HL-60 (cell line): ENCODE data around the gene NFIC.

Source experiments
- DNase-seq, 2 experiments: peaks; one replicate each; pipeline ENCODE4 v3.0.0-alpha.2; 2010 to 2020; ENCODE audit warnings: low read depth in 1 of 2, low spot score in 1 of 2
- H3K27ac ChIP-seq: fragments of 250-450 bp; sonication (Bioruptor Pico); replicated peaks from 2 replicates; pipeline ENCODE4 v1.5.1; 2020; ENCODE audit warnings: mild to moderate bottlenecking, moderate library complexity
- H3K27me3 ChIP-seq: fragments of 250-450 bp; sonication (Bioruptor Pico); 2 replicates; pipeline ENCODE4 v1.5.1; 2021; ENCODE audit warnings: mild to moderate bottlenecking, moderate library complexity; ENCODE audit not compliant: insufficient read depth, poor library complexity, severe bottlenecking
- H3K4me3 ChIP-seq: replicated peaks from 2 replicates; pipeline ENCODE4 v1.5.1; 2011; ENCODE audit warnings: mild to moderate bottlenecking, control low read depth, low read length; ENCODE audit not compliant: insufficient read depth
- GABPA ChIP-seq: IDR thresholded peaks from 2 replicates; pipeline ENCODE4 v1.6.1; 2012; ENCODE audit warnings: low read depth
- POLR2AphosphoS5 ChIP-seq: IDR thresholded peaks from 2 replicates; pipeline ENCODE4 v1.6.1; 2012; ENCODE audit warnings: low read depth
- SPI1 ChIP-seq: IDR thresholded peaks from 2 replicates; pipeline ENCODE4 v1.6.1; 2012; ENCODE audit warnings: low read depth, mild to moderate bottlenecking, borderline replicate concordance
- TF ChIP-seq, protein P1 (sequence below): IDR thresholded peaks from one replicate; pipeline ENCODE4 v1.5.1; 2011; ENCODE audit warnings: low read length, control low read depth, inconsistent platforms; ENCODE audit not compliant: insufficient read depth
- TF ChIP-seq, protein P2 (sequence below): IDR thresholded peaks from 2 replicates; pipeline ENCODE4 v1.6.1; 2012; ENCODE audit warnings: low read depth; ENCODE audit not compliant: insufficient replicate concordance

The NFIC gene

GRCh38 chr19:3405261-3405653 is 38.9 kb downstream of the NFIC start:
- Histone ChIP-seq H3K27me3 (no peaks in the 10 kb centered on the region), H3K4me3 (no peak overlapping the region), H3K27ac (no peak overlapping the region)
- DNase-seq, result no peak
- TF ChIP-seq SPI1 (no peak), POLR2AphosphoS5 (no peak), GABPA (no peak)
- TF ChIP-seq, protein P1, sequence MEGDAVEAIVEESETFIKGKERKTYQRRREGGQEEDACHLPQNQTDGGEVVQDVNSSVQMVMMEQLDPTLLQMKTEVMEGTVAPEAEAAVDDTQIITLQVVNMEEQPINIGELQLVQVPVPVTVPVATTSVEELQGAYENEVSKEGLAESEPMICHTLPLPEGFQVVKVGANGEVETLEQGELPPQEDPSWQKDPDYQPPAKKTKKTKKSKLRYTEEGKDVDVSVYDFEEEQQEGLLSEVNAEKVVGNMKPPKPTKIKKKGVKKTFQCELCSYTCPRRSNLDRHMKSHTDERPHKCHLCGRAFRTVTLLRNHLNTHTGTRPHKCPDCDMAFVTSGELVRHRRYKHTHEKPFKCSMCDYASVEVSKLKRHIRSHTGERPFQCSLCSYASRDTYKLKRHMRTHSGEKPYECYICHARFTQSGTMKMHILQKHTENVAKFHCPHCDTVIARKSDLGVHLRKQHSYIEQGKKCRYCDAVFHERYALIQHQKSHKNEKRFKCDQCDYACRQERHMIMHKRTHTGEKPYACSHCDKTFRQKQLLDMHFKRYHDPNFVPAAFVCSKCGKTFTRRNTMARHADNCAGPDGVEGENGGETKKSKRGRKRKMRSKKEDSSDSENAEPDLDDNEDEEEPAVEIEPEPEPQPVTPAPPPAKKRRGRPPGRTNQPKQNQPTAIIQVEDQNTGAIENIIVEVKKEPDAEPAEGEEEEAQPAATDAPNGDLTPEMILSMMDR, result no peak
- TF ChIP-seq, protein P2, sequence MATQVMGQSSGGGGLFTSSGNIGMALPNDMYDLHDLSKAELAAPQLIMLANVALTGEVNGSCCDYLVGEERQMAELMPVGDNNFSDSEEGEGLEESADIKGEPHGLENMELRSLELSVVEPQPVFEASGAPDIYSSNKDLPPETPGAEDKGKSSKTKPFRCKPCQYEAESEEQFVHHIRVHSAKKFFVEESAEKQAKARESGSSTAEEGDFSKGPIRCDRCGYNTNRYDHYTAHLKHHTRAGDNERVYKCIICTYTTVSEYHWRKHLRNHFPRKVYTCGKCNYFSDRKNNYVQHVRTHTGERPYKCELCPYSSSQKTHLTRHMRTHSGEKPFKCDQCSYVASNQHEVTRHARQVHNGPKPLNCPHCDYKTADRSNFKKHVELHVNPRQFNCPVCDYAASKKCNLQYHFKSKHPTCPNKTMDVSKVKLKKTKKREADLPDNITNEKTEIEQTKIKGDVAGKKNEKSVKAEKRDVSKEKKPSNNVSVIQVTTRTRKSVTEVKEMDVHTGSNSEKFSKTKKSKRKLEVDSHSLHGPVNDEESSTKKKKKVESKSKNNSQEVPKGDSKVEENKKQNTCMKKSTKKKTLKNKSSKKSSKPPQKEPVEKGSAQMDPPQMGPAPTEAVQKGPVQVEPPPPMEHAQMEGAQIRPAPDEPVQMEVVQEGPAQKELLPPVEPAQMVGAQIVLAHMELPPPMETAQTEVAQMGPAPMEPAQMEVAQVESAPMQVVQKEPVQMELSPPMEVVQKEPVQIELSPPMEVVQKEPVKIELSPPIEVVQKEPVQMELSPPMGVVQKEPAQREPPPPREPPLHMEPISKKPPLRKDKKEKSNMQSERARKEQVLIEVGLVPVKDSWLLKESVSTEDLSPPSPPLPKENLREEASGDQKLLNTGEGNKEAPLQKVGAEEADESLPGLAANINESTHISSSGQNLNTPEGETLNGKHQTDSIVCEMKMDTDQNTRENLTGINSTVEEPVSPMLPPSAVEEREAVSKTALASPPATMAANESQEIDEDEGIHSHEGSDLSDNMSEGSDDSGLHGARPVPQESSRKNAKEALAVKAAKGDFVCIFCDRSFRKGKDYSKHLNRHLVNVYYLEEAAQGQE, result no peak

- no peak overlapping the region for H3K4me3 ChIP-seq
These were observed 40.3 kb downstream of the NFIC start for GRCh38 chr19:3406571-3407111.

DNA sequence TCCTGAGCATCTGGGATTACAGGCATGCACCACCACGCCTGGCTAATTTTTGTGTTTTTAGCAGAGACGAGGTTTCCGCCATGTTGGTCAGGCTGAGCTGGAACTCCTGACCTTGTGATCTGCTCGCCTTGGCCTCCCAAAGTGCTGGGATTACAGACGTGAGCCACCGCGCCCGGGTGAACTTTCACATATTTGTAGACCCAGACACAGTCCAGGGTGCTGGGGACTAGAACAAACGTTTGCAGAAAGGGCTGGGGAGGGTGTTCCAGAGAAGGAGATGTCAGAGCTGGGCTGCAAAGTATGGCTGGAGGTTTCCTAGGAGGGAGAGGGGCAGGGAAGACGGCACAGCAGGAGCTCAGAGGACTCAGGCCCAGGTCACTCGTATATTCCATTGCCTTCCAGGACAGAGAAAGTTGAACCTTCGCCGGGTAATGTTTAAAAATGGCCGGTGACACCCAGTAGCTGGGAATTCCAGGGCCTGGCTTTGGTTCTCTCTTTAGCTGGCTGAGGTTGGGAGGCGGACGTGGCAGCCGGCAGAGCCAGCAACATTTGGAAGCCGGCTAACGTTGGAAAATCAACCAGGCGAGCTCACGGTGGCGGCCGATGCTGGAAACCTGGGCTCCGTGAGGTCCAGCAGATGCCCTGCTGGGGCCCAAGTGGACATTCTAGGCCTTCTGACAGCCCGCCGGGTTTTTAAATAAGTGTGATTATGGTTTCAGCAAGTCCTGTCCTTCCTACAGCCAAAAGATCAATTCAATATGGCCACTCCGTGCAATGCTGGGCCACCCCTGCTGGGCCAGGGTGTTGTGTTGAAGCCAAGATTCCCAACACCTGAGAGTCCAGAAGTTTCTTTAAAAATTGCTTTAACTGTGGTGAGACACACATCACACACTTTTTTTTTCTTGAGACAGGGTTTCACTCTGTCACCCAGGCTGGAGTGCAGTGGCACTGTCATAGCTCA is 41.5 kb downstream of the NFIC start:
- Histone ChIP-seq H3K4me3 (no peak overlapping the region), H3K27ac (no peak overlapping the region), H3K27me3 (no peaks in the 10 kb centered on the region)
- DNase-seq, result no peak
- TF ChIP-seq, protein P2, result no peak
- no peak for TF ChIP-seq GABPA
- TF ChIP-seq, protein P1, result no peak
- TF ChIP-seq POLR2AphosphoS5, result no peak
- no peak for TF ChIP-seq SPI1

More at GRCh38 chr19:3406571-3407111, 40.3 kb downstream of the NFIC start:
- Histone ChIP-seq H3K27me3 (no peaks in the 10 kb centered on the region), H3K27ac (no peak overlapping the region)
- no peak for DNase-seq
- no peak for TF ChIP-seq POLR2AphosphoS5

- H3K27me3 ChIP-seq, result no peaks in the 10 kb centered on the region
- no peak overlapping the region for H3K27ac ChIP-seq
- TF ChIP-seq, protein P1, result no peak
- no peak for TF ChIP-seq GABPA
- TF ChIP-seq, protein P2, result no peak
- no peak for TF ChIP-seq SPI1
- no peak for TF ChIP-seq POLR2AphosphoS5
- no peak for DNase-seq
- H3K4me3 ChIP-seq, result no peak overlapping the region
These were observed 42.6 kb downstream of the NFIC start for GRCh38 chr19:3408996-3409345.
